ENCODE data around the gene SSBP3.
A peak's percentile ranks its signal among the peaks of the same experiment; 100 is the strongest.

Gene SSBP3

GRCh38 chr1:54377040-54377691 lies 29.0 kb downstream of the SSBP3 start:
- peaks cover 76% of the 10 kb centered on the region for H3K4me1 ChIP-seq (ENCODE audit: control insufficient read depth, low read depth, low read length)
- no peak overlapping the region for H3K9ac ChIP-seq (ENCODE audit: low read length)
- no peaks in the 10 kb centered on the region for H3K9me3 ChIP-seq (ENCODE audit: control insufficient read depth, low read depth, low read length)
- H3K27ac ChIP-seq (ENCODE audit: low read length), result no peak overlapping the region
- peak overlapping the region; percentile 1 for H3K4me3 ChIP-seq (ENCODE audit: low read length)
- H3K36me3 ChIP-seq (ENCODE audit: control insufficient read depth, low read depth, low read length), result no peaks in the 10 kb centered on the region
- H3K27me3 ChIP-seq (ENCODE audit: control insufficient read depth, insufficient read depth, low read length), result no peaks in the 10 kb centered on the region

- no peaks in the 10 kb centered on the region for H3K27me3 ChIP-seq (ENCODE audit: control insufficient read depth, insufficient read depth, low read length)
- peaks cover 76% of the 10 kb centered on the region for H3K4me1 ChIP-seq (ENCODE audit: control insufficient read depth, low read depth, low read length)
- no peaks in the 10 kb centered on the region for H3K36me3 ChIP-seq (ENCODE audit: control insufficient read depth, low read depth, low read length)
- no peak overlapping the region for H3K27ac ChIP-seq (ENCODE audit: low read length)
- H3K9me3 ChIP-seq (ENCODE audit: control insufficient read depth, low read depth, low read length), result no peaks in the 10 kb centered on the region
- no peak overlapping the region for H3K4me3 ChIP-seq (ENCODE audit: low read length)
- H3K9ac ChIP-seq (ENCODE audit: low read length), result no peak overlapping the region
These were observed 29.7 kb downstream of the SSBP3 start for GRCh38 chr1:54376430-54377039.

DNA sequence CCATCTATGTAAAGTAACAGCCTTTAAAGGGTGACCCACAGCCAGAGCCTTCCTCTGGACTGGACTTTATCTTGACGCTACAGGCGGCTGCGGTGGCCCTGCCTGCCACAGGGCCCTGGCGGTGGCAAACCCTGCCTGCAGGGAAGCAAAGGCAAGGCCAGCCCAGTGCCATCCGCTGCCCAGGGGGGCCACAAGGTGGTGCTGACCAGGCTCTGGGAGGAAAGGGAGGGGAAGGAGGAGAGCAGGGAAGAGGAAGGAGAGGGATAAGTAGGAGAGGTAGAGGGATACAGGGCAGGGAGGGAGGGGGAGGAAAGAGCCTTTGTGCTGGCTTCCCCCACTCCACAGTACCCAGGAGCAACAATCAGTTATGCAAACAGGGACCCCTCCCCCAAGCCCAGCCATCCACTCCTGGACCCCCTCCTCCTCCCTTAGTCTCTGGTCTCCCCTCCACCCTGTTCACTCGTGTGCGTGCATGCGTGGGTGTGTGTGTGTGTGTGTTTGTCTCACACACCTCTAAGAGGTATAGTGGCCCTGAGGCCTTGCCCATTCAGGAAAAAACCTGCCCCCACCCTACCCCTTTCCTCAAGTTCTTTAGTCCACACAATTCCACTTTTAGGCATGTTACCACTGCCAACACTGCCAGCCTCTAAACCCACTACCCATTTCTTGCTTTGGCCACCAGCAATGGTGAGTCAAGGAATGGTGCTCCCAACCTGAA lies 30.3 kb downstream of the SSBP3 start:
- Histone ChIP-seq H3K4me1 (ENCODE audit: control insufficient read depth, low read depth, low read length) (peaks cover 74% of the 10 kb centered on the region), H3K27me3 (ENCODE audit: control insufficient read depth, insufficient read depth, low read length) (no peaks in the 10 kb centered on the region), H3K4me3 (ENCODE audit: low read length) (no peak overlapping the region), H3K9me3 (ENCODE audit: control insufficient read depth, low read depth, low read length) (no peaks in the 10 kb centered on the region), H3K36me3 (ENCODE audit: control insufficient read depth, low read depth, low read length) (peaks cover 6% of the 10 kb centered on the region), H3K27ac (ENCODE audit: low read length) (no peak overlapping the region), H3K9ac (ENCODE audit: low read length) (no peak overlapping the region)

GRCh38 chr1:54375298-54375697 lies 30.9 kb downstream of the SSBP3 start:
- Histone ChIP-seq H3K27ac (ENCODE audit: low read length) (no peak overlapping the region), H3K36me3 (ENCODE audit: control insufficient read depth, low read depth, low read length) (peaks cover 6% of the 10 kb centered on the region), H3K4me3 (ENCODE audit: low read length) (no peak overlapping the region), H3K27me3 (ENCODE audit: control insufficient read depth, insufficient read depth, low read length) (no peaks in the 10 kb centered on the region), H3K4me1 (ENCODE audit: control insufficient read depth, low read depth, low read length) (peaks cover 68% of the 10 kb centered on the region), H3K9ac (ENCODE audit: low read length) (no peak overlapping the region), H3K9me3 (ENCODE audit: control insufficient read depth, low read depth, low read length) (no peaks in the 10 kb centered on the region)

DNA sequence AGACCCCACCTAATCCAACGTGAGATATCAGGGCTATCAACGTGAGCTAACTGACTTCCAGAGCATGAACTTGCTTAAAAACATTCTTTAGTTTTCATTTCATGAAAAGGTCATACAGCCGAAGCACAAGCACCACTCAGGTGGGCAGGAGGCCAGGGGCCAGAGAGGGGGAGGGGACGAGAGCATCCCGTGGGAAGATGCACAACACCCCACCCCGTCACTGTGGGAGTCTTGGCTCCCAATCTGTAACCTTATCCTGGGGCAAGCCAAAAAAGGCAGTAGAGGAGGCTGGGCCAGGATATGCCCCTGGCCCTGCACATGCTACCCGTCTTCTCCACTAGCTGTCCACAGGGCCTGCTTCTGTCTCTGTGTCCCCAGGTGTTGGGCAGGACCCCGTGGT lies 31.4 kb downstream of the SSBP3 start:
- no peak overlapping the region for H3K27ac ChIP-seq (ENCODE audit: low read length)
- H3K36me3 ChIP-seq (ENCODE audit: control insufficient read depth, low read depth, low read length), result peaks cover 8% of the 10 kb centered on the region

GRCh38 chr1:54372978-54373377 lies 33.2 kb downstream of the SSBP3 start:
- H3K9ac ChIP-seq (ENCODE audit: low read length), result no peak overlapping the region
- no peaks in the 10 kb centered on the region for H3K9me3 ChIP-seq (ENCODE audit: control insufficient read depth, low read depth, low read length)
- H3K27ac ChIP-seq (ENCODE audit: low read length), result no peak overlapping the region
- H3K36me3 ChIP-seq (ENCODE audit: control insufficient read depth, low read depth, low read length), result peaks cover 10% of the 10 kb centered on the region
- H3K4me3 ChIP-seq (ENCODE audit: low read length), result no peak overlapping the region
- H3K4me1 ChIP-seq (ENCODE audit: control insufficient read depth, low read depth, low read length), result peaks cover 45% of the 10 kb centered on the region
- no peaks in the 10 kb centered on the region for H3K27me3 ChIP-seq (ENCODE audit: control insufficient read depth, insufficient read depth, low read length)

More for the DNA sequence above, 31.4 kb downstream of the SSBP3 start:
- Histone ChIP-seq H3K4me3 (ENCODE audit: low read length) (no peak overlapping the region), H3K9ac (ENCODE audit: low read length) (no peak overlapping the region), H3K9me3 (ENCODE audit: control insufficient read depth, low read depth, low read length) (no peaks in the 10 kb centered on the region), H3K27me3 (ENCODE audit: control insufficient read depth, insufficient read depth, low read length) (no peaks in the 10 kb centered on the region), H3K4me1 (ENCODE audit: control insufficient read depth, low read depth, low read length) (peaks cover 63% of the 10 kb centered on the region)

DNA sequence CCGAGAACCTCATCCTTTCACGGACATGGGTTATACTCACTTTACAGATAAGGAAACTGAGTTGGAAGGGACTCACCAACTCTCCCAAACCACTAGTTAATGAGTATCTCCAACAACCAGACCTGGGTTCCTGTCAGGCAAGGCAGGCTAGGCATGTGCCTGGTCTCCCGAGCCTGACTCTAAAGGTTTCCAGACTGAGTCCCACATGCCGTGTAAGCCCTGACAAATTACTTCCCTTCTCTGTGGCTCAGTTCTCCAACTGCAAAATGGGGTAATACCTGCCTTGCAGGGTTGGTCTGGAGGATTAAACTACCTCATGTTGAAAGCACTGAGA lies 34.3 kb downstream of the SSBP3 start:
- peaks cover 42% of the 10 kb centered on the region for H3K4me1 ChIP-seq (ENCODE audit: control insufficient read depth, low read depth, low read length)
- H3K9me3 ChIP-seq (ENCODE audit: control insufficient read depth, low read depth, low read length), result no peaks in the 10 kb centered on the region
- H3K9ac ChIP-seq (ENCODE audit: low read length), result no peak overlapping the region
- H3K36me3 ChIP-seq (ENCODE audit: control insufficient read depth, low read depth, low read length), result peaks cover 10% of the 10 kb centered on the region
- no peaks in the 10 kb centered on the region for H3K27me3 ChIP-seq (ENCODE audit: control insufficient read depth, insufficient read depth, low read length)
- H3K4me3 ChIP-seq (ENCODE audit: low read length), result no peak overlapping the region
- no peak overlapping the region for H3K27ac ChIP-seq (ENCODE audit: low read length)

DNA sequence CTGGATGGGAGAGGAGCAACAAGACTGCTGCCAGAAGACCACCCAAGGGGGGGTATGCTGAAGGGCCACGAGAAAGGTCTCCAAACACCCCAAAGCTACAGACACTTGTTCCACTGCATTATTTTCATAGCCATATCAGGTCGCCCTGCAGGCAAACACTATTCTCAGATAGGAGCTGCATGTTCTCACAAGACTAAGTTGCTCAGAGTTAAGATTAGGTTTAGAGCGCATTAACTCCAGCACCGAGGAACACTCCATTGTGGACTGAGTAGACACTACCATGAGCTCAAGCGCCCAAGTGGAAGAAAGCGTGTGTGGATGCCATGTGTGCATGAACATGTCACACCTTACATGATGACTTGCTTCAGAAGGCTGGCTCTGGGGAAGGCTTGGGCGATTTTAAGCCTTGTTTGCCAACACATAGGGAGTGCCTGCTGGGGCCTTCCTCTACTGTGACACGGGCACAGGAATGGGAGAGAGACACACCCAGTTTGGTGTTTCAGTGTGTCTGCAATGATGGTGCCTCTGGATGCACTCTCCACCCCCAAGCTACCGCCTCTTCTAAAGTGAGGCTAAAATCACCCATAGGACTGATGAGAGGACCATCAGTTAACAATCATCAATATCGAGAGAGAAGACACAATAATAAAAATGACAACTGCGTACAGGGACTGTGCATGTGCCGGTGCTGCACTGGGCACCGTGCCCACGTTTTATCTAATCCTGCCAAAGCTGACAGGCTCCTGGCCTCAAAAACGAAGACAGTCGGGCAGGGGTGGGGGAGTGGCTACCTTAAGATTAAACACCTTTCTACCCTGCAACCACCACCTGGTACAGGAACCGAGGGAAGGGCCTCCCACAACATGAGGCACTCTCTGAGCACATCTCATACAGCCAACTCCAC lies 34.9 kb downstream of the SSBP3 start:
- Histone ChIP-seq H3K4me1 (ENCODE audit: control insufficient read depth, low read depth, low read length) (peaks cover 37% of the 10 kb centered on the region), H3K9me3 (ENCODE audit: control insufficient read depth, low read depth, low read length) (no peaks in the 10 kb centered on the region), H3K36me3 (ENCODE audit: control insufficient read depth, low read depth, low read length) (peaks cover 10% of the 10 kb centered on the region), H3K27me3 (ENCODE audit: control insufficient read depth, insufficient read depth, low read length) (no peaks in the 10 kb centered on the region), H3K27ac (ENCODE audit: low read length) (no peak overlapping the region), H3K4me3 (ENCODE audit: low read length) (no peak overlapping the region), H3K9ac (ENCODE audit: low read length) (no peak overlapping the region)

DNA sequence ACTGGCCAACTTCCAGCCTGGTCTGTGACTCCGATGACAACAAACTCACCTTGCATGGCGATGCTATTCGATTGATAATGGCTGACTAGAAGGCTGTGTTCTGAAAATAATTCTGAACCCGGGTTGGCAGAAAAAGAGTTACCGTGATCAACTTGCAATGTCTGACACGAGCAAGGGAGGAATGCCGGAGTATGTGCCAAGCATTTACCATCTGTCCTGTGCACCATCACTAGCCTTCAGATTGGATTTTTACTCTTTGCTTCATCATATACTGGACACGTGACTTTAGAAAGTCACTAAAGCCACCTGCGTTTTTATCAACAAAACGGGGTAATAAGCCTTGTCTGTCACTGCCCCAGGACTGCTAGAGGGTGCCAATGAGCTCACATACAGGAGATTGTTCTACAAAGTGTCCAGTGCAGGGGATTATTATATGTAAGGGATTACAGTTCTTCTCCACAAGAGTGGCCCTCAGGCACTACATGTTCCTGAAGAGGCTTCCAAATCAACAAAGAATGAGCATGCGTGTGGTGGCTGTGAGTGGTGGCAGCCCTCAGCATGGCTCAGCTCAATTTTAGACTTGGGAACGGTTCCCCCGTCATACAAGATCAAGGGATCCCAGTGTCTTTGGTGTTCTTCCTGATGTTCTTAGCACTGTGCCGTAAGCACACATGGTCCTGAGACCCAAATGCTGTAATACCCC lies 35.8 kb downstream of the SSBP3 start:
- Histone ChIP-seq H3K27me3 (ENCODE audit: control insufficient read depth, insufficient read depth, low read length) (no peaks in the 10 kb centered on the region), H3K4me3 (ENCODE audit: low read length) (no peak overlapping the region), H3K4me1 (ENCODE audit: control insufficient read depth, low read depth, low read length) (peaks cover 36% of the 10 kb centered on the region), H3K9ac (ENCODE audit: low read length) (no peak overlapping the region), H3K36me3 (ENCODE audit: control insufficient read depth, low read depth, low read length) (peaks cover 10% of the 10 kb centered on the region), H3K27ac (ENCODE audit: low read length) (no peak overlapping the region), H3K9me3 (ENCODE audit: control insufficient read depth, low read depth, low read length) (no peaks in the 10 kb centered on the region)

DNA sequence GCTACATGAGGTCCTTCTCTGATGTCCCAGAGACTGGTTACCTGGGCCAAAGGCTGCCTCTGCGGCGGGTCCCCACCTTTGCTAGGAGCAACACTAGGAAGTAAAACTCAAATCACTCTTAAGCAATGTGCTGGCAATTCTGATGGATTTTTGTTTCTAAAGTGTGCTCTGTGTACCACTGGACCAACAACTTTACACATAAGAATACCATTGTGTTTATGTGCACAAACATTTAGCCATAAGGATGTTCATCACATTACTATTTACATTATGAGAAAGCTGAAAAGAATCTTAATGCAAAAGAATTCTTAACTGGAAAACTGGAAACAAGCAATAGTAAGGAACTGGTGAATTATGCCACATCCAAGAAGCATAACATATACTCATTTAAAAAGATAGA lies 38.6 kb downstream of the SSBP3 start:
- peaks cover 38% of the 10 kb centered on the region for H3K4me1 ChIP-seq (ENCODE audit: control insufficient read depth, low read depth, low read length)
- no peaks in the 10 kb centered on the region for H3K9me3 ChIP-seq (ENCODE audit: control insufficient read depth, low read depth, low read length)
- H3K27me3 ChIP-seq (ENCODE audit: control insufficient read depth, insufficient read depth, low read length), result no peaks in the 10 kb centered on the region
- no peak overlapping the region for H3K27ac ChIP-seq (ENCODE audit: low read length)
- H3K9ac ChIP-seq (ENCODE audit: low read length), result no peak overlapping the region
- H3K4me3 ChIP-seq (ENCODE audit: low read length), result no peak overlapping the region
- peaks cover 10% of the 10 kb centered on the region for H3K36me3 ChIP-seq (ENCODE audit: control insufficient read depth, low read depth, low read length)

GRCh38 chr1:54365847-54366246 lies 40.3 kb downstream of the SSBP3 start:
- Histone ChIP-seq H3K9ac (ENCODE audit: low read length) (no peak overlapping the region), H3K4me1 (ENCODE audit: control insufficient read depth, low read depth, low read length) (peaks cover 54% of the 10 kb centered on the region), H3K36me3 (ENCODE audit: control insufficient read depth, low read depth, low read length) (peaks cover 5% of the 10 kb centered on the region), H3K4me3 (ENCODE audit: low read length) (no peak overlapping the region), H3K27ac (ENCODE audit: low read length) (no peak overlapping the region), H3K9me3 (ENCODE audit: control insufficient read depth, low read depth, low read length) (no peaks in the 10 kb centered on the region), H3K27me3 (ENCODE audit: control insufficient read depth, insufficient read depth, low read length) (no peaks in the 10 kb centered on the region)
